HepG2 (cell line): ENCODE measurements around the gene AUP1. TPM values are rescaled to one million over a fixed set of nuclear protein-coding genes. Genes with fewer than 3 reads are reported as not detected.

Source experiments
- FOXK2 ChIP-seq: fragments of 450-650 bp; IDR thresholded peaks from 2 replicates; pipeline ENCODE4 v1.6.1; 2016
- HBP1 ChIP-seq: IDR thresholded peaks from 2 replicates; pipeline ENCODE4 v1.6.1; 2016; ENCODE audit warnings: low read depth, control low read depth
- MYPOP ChIP-seq: sonication (generic); formaldehyde crosslinking; IDR thresholded peaks from 2 replicates; pipeline ENCODE4 v1.8.1; 2023; ENCODE audit warnings: mild to moderate bottlenecking, moderate library complexity, missing genetic modification reagents
- PHF21A ChIP-seq: sonication (generic); formaldehyde crosslinking; IDR thresholded peaks from 2 replicates; pipeline ENCODE4 v1.5.0; 2020; ENCODE audit warnings: mild to moderate bottlenecking, missing genetic modification reagents
- STAT6 ChIP-seq: sonication (generic); formaldehyde crosslinking; IDR thresholded peaks from 2 replicates; pipeline ENCODE4 v1.4.0; 2020; ENCODE audit warnings: missing genetic modification reagents, mild to moderate bottlenecking, borderline replicate concordance
- ZNF280D ChIP-seq: sonication (generic); formaldehyde crosslinking; IDR thresholded peaks from 2 replicates; pipeline ENCODE4 v1.5.1; 2020; ENCODE audit warnings: mild to moderate bottlenecking, missing genetic modification reagents
- ZNF407 ChIP-seq: sonication (generic); formaldehyde crosslinking; IDR thresholded peaks from one replicate; pipeline ENCODE4 v1.5.1; 2020; ENCODE audit warnings: mild to moderate bottlenecking, missing genetic modification reagents; ENCODE audit errors: not compliant biosample characterization
- ZNF672 ChIP-seq: sonication (generic); formaldehyde crosslinking; IDR thresholded peaks from 2 replicates; pipeline ENCODE4 v1.8.1; 2022; ENCODE audit warnings: missing genetic modification reagents
- ZNF747 ChIP-seq: sonication (generic); formaldehyde crosslinking; IDR thresholded peaks from 2 replicates; pipeline ENCODE4 v1.8.1; 2023; ENCODE audit warnings: missing genetic modification reagents, mild to moderate bottlenecking, borderline replicate concordance
- ZNF790 ChIP-seq: sonication (generic); formaldehyde crosslinking; IDR thresholded peaks from 2 replicates; pipeline ENCODE4 v1.8.0; 2022; ENCODE audit warnings: missing genetic modification reagents, mild to moderate bottlenecking, borderline replicate concordance
- polyA plus RNA-seq, 8 experiments: library from polyadenylated mRNA; depleted of rRNA in 3 of 8; stranded (reverse) in 7 of 8; unstranded in 1 of 8; fragments of >200 nt; fragmentation: Illumina TruSeq in 4 of 8; extraction: Trizol in 4 of 8; gene quantifications; 2 replicates each; pipeline versions ENCODE4 v1.2.1 to v1.2.3, GENCODE V29; 2011 to 2016; ENCODE audit warnings: low read depth in 4 of 8, missing spikeins in 1 of 8, mixed read lengths in 1 of 8; ENCODE audit not compliant: insufficient read depth in 1 of 8
- total RNA-seq, 5 experiments: library from RNA; depleted of rRNA; stranded (reverse); fragments of >200 nt; fragmentation: Illumina TruSeq; extraction: Trizol; gene quantifications; 2 replicates each; pipeline ENCODE4 v1.2.3, GENCODE V29; 2016; ENCODE audit warnings: low read depth in 1 of 5

The AUP1 gene
- total and polyA plus RNA-seq, 2 of the 13 experiments (the other 11 are each of a cell fraction or from before 2014, with no cell fraction given): 174 to 267 TPM

- TF ChIP-seq STAT6 (CRISPR knock-in tag) (no peak), PHF21A (no peak), FOXK2 (peak; percentile 69; the same call in 1 of the 2 replicates), ZNF747 (CRISPR knock-in tag) (peak; percentile 70), ZNF407 (CRISPR knock-in tag) (peak; percentile 35), MYPOP (0 out of 2 replicates have a peak, but pooled peaks have one; percentile 11), ZNF672 (no peak), ZNF790 (no peak), HBP1 (peak; percentile 22; the same call in 1 of the 2 replicates), ZNF280D (CRISPR knock-in tag) (no peak)
These were observed 3.5 kb downstream of the AUP1 start, which contains the start of gene DQX1 (continued) for GRCh38 chr2:74525717-74526648.
